Trophoblast cell (in vitro differentiated cells and primary cell): ENCODE measurements around the gene DNAH9.

ENCODE experiments used
- DNase-seq, 2 donors: peaks; one replicate each; pipeline ENCODE4 v3.0.0-alpha.2; 2016
- H2AFZ ChIP-seq: 2 replicates; pipeline ENCODE4 v1.6.1; 2013; ENCODE audit warnings: low read length, moderate library complexity, mild to moderate bottlenecking; ENCODE audit not compliant: insufficient read depth, poor library complexity
- H2AK5ac ChIP-seq: 2 replicates; pipeline ENCODE4 v1.6.1; 2013; ENCODE audit warnings: mild to moderate bottlenecking, low read length
- H2BK120ac ChIP-seq: 2 replicates; pipeline ENCODE4 v1.6.1; 2013; ENCODE audit warnings: low read length, mild to moderate bottlenecking, moderate library complexity; ENCODE audit not compliant: insufficient read depth, poor library complexity
- H2BK12ac ChIP-seq: 2 replicates; pipeline ENCODE4 v1.6.1; 2013; ENCODE audit warnings: mild to moderate bottlenecking, low read length, moderate library complexity
- H2BK5ac ChIP-seq: 2 replicates; pipeline ENCODE4 v1.6.1; 2013; ENCODE audit warnings: low read length, low read depth, moderate library complexity, mild to moderate bottlenecking; ENCODE audit not compliant: poor library complexity
- H3K14ac ChIP-seq: 2 replicates; pipeline ENCODE4 v1.6.1; 2013; ENCODE audit warnings: mild to moderate bottlenecking, low read length
- H3K18ac ChIP-seq: 2 replicates; pipeline ENCODE4 v1.6.1; 2013; ENCODE audit warnings: mild to moderate bottlenecking, low read length
- H3K23ac ChIP-seq: 2 replicates; pipeline ENCODE4 v1.6.1; 2013; ENCODE audit warnings: low read length
- H3K27ac ChIP-seq: 2 replicates; pipeline ENCODE4 v1.5.1; 2013; ENCODE audit warnings: low read depth, mild to moderate bottlenecking, inconsistent platforms, low read length, moderate library complexity
- H3K27me3 ChIP-seq: 2 replicates; pipeline ENCODE4 v1.6.1; 2013; ENCODE audit warnings: inconsistent platforms, mild to moderate bottlenecking, low read length, moderate library complexity; ENCODE audit not compliant: insufficient read depth
- H3K36me3 ChIP-seq, 2 experiments: 1 replicate in 1 of 2; 2 replicates in 1 of 2; pipeline ENCODE4 v1.6.1; 2013; ENCODE audit warnings: low read length in 2 of 2, mild to moderate bottlenecking in 2 of 2, moderate library complexity in 1 of 2; ENCODE audit not compliant: insufficient read depth in 2 of 2, control insufficient read depth in 1 of 2
- H3K4ac ChIP-seq: 2 replicates; pipeline ENCODE4 v1.6.1; 2013; ENCODE audit warnings: low read depth, mild to moderate bottlenecking, low read length, moderate library complexity
- H3K4me1 ChIP-seq, 2 experiments: 1 replicate in 1 of 2; 2 replicates in 1 of 2; pipeline ENCODE4 v1.6.1; 2013; ENCODE audit warnings: low read length in 2 of 2, mild to moderate bottlenecking in 2 of 2, moderate library complexity in 1 of 2; ENCODE audit not compliant: insufficient read depth in 2 of 2, control insufficient read depth in 1 of 2
- H3K4me2 ChIP-seq: 2 replicates; pipeline ENCODE4 v1.6.1; 2013; ENCODE audit warnings: inconsistent platforms, mild to moderate bottlenecking, low read length, moderate library complexity
- H3K4me3 ChIP-seq: 2 replicates; pipeline ENCODE4 v1.5.1; 2013; ENCODE audit warnings: mild to moderate bottlenecking, low read depth, low read length, inconsistent platforms
- H3K79me1 ChIP-seq: one replicate; pipeline ENCODE4 v1.6.1; 2013; ENCODE audit warnings: low read length
- H3K79me2 ChIP-seq: 2 replicates; pipeline ENCODE4 v1.6.1; 2013; ENCODE audit warnings: low read length, mild to moderate bottlenecking; ENCODE audit not compliant: control insufficient read depth, insufficient read depth, poor library complexity
- H3K9ac ChIP-seq: 2 replicates; pipeline ENCODE4 v1.6.1; 2013; ENCODE audit warnings: mild to moderate bottlenecking, low read length
- H3K9me3 ChIP-seq: 2 replicates; pipeline ENCODE4 v1.6.1; 2013; ENCODE audit warnings: low read depth, mild to moderate bottlenecking, control low read depth, inconsistent platforms, low read length; ENCODE audit not compliant: insufficient read depth
- H4K12ac ChIP-seq: 2 replicates; pipeline ENCODE4 v1.6.1; 2013; ENCODE audit warnings: low read depth, mild to moderate bottlenecking, low read length, moderate library complexity
- H4K8ac ChIP-seq: 2 replicates; pipeline ENCODE4 v1.6.1; 2013; ENCODE audit warnings: low read depth, mild to moderate bottlenecking, low read length, moderate library complexity
- H4K91ac ChIP-seq: one replicate; pipeline ENCODE4 v1.6.1; 2013; ENCODE audit warnings: low read depth, mild to moderate bottlenecking, low read length, moderate library complexity
- WGBS: extraction: QIAGEN DNeasy Blood & Tissue Kit; methylation state at CpG from one replicate; pipeline ENCODE4 v1.1.7; 2013; ENCODE audit warnings: missing lambda C conversion rate; ENCODE audit not compliant: insufficient read length, insufficient coverage; ENCODE audit errors: extremely low coverage; 5-methylcytosine and 5-hydroxymethylcytosine counted together

Gene DNAH9

DNA sequence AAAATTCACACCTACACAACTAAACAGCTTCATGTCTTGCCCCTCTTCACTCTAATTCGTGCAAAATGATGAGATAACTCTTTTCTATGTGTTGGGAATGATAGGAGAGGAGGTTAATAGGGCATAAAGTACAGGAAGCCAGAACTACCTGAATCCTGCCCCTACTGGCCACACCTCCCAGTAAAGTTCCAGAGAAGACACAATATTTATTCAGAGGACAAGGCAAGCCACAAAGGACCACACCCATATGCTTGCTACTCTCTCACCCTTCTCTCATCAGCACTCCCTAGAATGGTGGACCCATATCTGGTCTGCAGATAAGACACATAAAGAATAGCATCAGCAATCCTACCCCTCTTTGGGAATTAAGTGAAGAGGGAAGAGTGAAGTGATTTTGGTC lies 324.4 kb downstream of the DNAH9 start:
- Histone ChIP-seq H3K27me3 (no peaks in the 10 kb centered on the region), H2BK120ac (no peak overlapping the region), H3K79me2 (no peaks in the 10 kb centered on the region), H4K8ac (no peak overlapping the region), H3K4me1 (no peaks in the 10 kb centered on the region), H3K4ac (no peak overlapping the region), H4K91ac (no peak overlapping the region), H3K23ac (no peak overlapping the region), H3K18ac (no peak overlapping the region), H3K4me3 (no peak overlapping the region), H2AFZ (no peak overlapping the region), H3K27ac (no peak overlapping the region), H3K36me3 (no peaks in the 10 kb centered on the region), H3K79me1 (no peaks in the 10 kb centered on the region), H3K4me2 (no peak overlapping the region), H3K14ac (no peak overlapping the region), H3K9me3 (no peaks in the 10 kb centered on the region), H2BK12ac (no peak overlapping the region), H2BK5ac (no peak overlapping the region), H4K12ac (no peak overlapping the region), H2AK5ac (no peak overlapping the region), H3K9ac (no peak overlapping the region)
- WGBS = no CpG with 5 or more reads among the region's 1 CpG
- DNase-seq = no peak

DNA sequence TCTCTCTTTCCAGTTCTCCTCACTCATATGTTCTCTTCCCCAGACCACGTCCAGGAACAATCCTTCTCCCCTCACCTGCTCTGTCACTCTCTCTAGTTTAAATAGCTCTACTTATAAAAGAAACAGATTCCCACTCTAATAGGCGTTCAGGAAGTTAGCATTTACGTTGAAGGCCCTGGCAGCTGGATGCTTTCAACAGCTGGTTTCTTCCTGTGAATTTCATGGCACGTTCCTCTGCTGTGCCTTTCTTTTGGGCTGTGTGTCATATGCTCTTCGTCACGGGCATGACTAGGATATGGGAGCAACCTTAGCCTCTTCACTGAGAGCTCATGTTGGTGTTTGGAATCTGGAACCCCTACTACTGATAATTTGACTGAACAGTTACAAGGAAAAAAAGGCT lies 325.8 kb downstream of the DNAH9 start:
- no peaks in the 10 kb centered on the region for H3K9me3 ChIP-seq
- no peak overlapping the region for H2BK5ac ChIP-seq
- H3K79me1 ChIP-seq = no peaks in the 10 kb centered on the region
- H3K4me1 ChIP-seq = no peaks in the 10 kb centered on the region
- DNase-seq = no peak
- no peak overlapping the region for H3K4me2 ChIP-seq
- WGBS = no CpG with 5 or more reads among the region's 6 CpGs
- no peak overlapping the region for H4K12ac ChIP-seq
- H2AK5ac ChIP-seq = no peak overlapping the region
- H4K8ac ChIP-seq = no peak overlapping the region
- no peaks in the 10 kb centered on the region for H3K27me3 ChIP-seq
- H2BK12ac ChIP-seq = no peak overlapping the region
- no peak overlapping the region for H3K9ac ChIP-seq
- H3K18ac ChIP-seq = no peak overlapping the region
- H3K14ac ChIP-seq = no peak overlapping the region
- H3K36me3 ChIP-seq = no peaks in the 10 kb centered on the region
- no peak overlapping the region for H3K4me3 ChIP-seq
- H4K91ac ChIP-seq = no peak overlapping the region
- H3K27ac ChIP-seq = no peak overlapping the region
- no peak overlapping the region for H2BK120ac ChIP-seq
- H3K23ac ChIP-seq = no peak overlapping the region
- no peak overlapping the region for H3K4ac ChIP-seq
- no peak overlapping the region for H2AFZ ChIP-seq
- H3K79me2 ChIP-seq = no peaks in the 10 kb centered on the region

GRCh38 chr17:11925262-11926021 lies 327.2 kb downstream of the DNAH9 start:
- H3K4me2 ChIP-seq = no peak overlapping the region
- no peaks in the 10 kb centered on the region for H3K9me3 ChIP-seq
- H2AK5ac ChIP-seq = no peak overlapping the region
- no peak for DNase-seq
- no peak overlapping the region for H4K91ac ChIP-seq
- H3K4me1 ChIP-seq = no peaks in the 10 kb centered on the region
- no peak overlapping the region for H3K4ac ChIP-seq
- no peak overlapping the region for H2AFZ ChIP-seq
- H3K36me3 ChIP-seq = no peaks in the 10 kb centered on the region
- no peak overlapping the region for H2BK5ac ChIP-seq
- WGBS = no CpG with 5 or more reads among the region's 6 CpGs
- H3K79me2 ChIP-seq = no peaks in the 10 kb centered on the region
- no peak overlapping the region for H3K18ac ChIP-seq
- H4K8ac ChIP-seq = no peak overlapping the region
- no peak overlapping the region for H3K27ac ChIP-seq
- H3K79me1 ChIP-seq = no peaks in the 10 kb centered on the region
- no peak overlapping the region for H3K23ac ChIP-seq
- no peak overlapping the region for H2BK12ac ChIP-seq
- H2BK120ac ChIP-seq = no peak overlapping the region
- no peaks in the 10 kb centered on the region for H3K27me3 ChIP-seq
- no peak overlapping the region for H4K12ac ChIP-seq
- no peak overlapping the region for H3K9ac ChIP-seq
- no peak overlapping the region for H3K4me3 ChIP-seq
- H3K14ac ChIP-seq = no peak overlapping the region

DNA sequence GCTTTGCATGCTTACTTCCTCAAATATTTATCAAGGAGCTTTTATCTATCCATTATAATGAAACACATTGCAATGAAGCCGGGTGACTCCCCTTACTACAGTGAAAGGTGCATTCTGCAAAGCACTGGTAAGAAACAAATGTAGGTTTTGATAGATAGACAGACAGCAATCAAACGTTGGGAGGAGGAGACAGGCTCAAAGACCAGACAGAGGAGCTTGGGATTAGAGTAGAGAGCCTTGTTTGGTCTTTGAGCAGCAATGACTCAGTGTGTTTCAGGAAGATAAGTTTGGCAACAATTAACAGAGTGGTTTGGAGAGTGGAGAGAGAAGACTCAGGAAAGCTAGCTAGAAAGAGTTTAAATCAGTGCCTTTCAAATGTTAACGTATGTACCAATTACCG lies 330.2 kb downstream of the DNAH9 start:
- Histone ChIP-seq H2AFZ (no peak overlapping the region), H2BK12ac (no peak overlapping the region), H3K18ac (no peak overlapping the region), H2AK5ac (no peak overlapping the region), H3K9me3 (no peaks in the 10 kb centered on the region), H4K8ac (no peak overlapping the region), H3K79me1 (no peaks in the 10 kb centered on the region), H3K14ac (no peak overlapping the region), H3K36me3 (no peaks in the 10 kb centered on the region), H4K12ac (no peak overlapping the region), H3K4me1 (no peaks in the 10 kb centered on the region), H3K23ac (no peak overlapping the region), H3K79me2 (no peaks in the 10 kb centered on the region), H3K4ac (no peak overlapping the region), H3K9ac (no peak overlapping the region), H3K27me3 (no peaks in the 10 kb centered on the region), H3K4me2 (no peak overlapping the region), H4K91ac (no peak overlapping the region), H2BK5ac (no peak overlapping the region), H3K27ac (no peak overlapping the region), H2BK120ac (no peak overlapping the region), H3K4me3 (no peak overlapping the region)
- DNase-seq = no peak
- WGBS = no CpG with 5 or more reads among the region's 4 CpGs
